ENCODE data around the gene INPP5E.

DNA sequence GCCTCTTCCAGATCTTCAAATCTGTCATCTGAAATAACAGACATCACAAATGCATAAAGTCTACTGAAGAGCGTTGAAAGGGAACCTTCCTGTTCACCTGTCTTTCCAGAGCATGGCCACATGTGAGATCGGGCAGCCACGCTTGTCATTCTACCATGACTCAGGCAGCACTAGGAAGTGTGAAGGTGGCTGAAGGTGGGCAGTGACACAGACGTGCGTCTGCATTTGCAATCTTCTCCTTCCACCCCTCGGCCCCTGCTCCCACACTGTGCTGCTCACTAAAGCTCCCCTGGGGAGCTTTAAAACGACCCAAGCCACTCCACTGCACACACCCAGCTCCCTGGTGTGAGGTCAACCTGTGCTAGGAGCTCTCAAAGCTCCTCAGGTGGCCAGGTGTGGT, 31.7 kb downstream of the INPP5E start:
- no peak for TF ChIP-seq EZH2phosphoT487 (IDR thresholded peaks at IDR 0.05; ENCODE audit: unreplicated experiment)
- TF ChIP-seq, protein P1, sequence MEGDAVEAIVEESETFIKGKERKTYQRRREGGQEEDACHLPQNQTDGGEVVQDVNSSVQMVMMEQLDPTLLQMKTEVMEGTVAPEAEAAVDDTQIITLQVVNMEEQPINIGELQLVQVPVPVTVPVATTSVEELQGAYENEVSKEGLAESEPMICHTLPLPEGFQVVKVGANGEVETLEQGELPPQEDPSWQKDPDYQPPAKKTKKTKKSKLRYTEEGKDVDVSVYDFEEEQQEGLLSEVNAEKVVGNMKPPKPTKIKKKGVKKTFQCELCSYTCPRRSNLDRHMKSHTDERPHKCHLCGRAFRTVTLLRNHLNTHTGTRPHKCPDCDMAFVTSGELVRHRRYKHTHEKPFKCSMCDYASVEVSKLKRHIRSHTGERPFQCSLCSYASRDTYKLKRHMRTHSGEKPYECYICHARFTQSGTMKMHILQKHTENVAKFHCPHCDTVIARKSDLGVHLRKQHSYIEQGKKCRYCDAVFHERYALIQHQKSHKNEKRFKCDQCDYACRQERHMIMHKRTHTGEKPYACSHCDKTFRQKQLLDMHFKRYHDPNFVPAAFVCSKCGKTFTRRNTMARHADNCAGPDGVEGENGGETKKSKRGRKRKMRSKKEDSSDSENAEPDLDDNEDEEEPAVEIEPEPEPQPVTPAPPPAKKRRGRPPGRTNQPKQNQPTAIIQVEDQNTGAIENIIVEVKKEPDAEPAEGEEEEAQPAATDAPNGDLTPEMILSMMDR (conservative IDR thresholded peaks at IDR 0.05; ENCODE audit: low read depth in 2 of 2): no peak
- no peak for TF ChIP-seq POLR2AphosphoS5 (IDR thresholded peaks at IDR 0.05; ENCODE audit: low read depth)
- TF ChIP-seq, protein P2, sequence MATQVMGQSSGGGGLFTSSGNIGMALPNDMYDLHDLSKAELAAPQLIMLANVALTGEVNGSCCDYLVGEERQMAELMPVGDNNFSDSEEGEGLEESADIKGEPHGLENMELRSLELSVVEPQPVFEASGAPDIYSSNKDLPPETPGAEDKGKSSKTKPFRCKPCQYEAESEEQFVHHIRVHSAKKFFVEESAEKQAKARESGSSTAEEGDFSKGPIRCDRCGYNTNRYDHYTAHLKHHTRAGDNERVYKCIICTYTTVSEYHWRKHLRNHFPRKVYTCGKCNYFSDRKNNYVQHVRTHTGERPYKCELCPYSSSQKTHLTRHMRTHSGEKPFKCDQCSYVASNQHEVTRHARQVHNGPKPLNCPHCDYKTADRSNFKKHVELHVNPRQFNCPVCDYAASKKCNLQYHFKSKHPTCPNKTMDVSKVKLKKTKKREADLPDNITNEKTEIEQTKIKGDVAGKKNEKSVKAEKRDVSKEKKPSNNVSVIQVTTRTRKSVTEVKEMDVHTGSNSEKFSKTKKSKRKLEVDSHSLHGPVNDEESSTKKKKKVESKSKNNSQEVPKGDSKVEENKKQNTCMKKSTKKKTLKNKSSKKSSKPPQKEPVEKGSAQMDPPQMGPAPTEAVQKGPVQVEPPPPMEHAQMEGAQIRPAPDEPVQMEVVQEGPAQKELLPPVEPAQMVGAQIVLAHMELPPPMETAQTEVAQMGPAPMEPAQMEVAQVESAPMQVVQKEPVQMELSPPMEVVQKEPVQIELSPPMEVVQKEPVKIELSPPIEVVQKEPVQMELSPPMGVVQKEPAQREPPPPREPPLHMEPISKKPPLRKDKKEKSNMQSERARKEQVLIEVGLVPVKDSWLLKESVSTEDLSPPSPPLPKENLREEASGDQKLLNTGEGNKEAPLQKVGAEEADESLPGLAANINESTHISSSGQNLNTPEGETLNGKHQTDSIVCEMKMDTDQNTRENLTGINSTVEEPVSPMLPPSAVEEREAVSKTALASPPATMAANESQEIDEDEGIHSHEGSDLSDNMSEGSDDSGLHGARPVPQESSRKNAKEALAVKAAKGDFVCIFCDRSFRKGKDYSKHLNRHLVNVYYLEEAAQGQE (IDR thresholded peaks at IDR 0.05; ENCODE audit: unreplicated experiment): no peak
